SK-N-SH (cell line): Measurements from ENCODE around the gene MYH10. TPM values are rescaled to one million over a fixed set of nuclear protein-coding genes. Genes with fewer than 3 reads are reported as not detected.

ENCODE experiments used
- CTCF ChIA-PET: fragments of 300-600, 350-600 bp; formaldehyde crosslinking; extraction: SDS; loops from one replicate; lab custom pipeline; 2021; lab: Yijun Ruan, JAX
- POLR2A ChIA-PET: fragments of 350-600 bp; sonication (Branson Sonifier 250); formaldehyde crosslinking; extraction: SDS; loops from one replicate; lab custom pipeline; 2020; ENCODE audit warnings: antibody characterized with exemption, inconsistent platforms; lab: Yijun Ruan, JAX
- DNase-seq: peaks from one replicate; pipeline ENCODE4 v3.0.0; 2012
- H2AFZ ChIP-seq: fragments of 200-600 bp; sonication (generic); 2 replicates; pipeline ENCODE4 v1.8.1; 2016; ENCODE audit warnings: antibody characterized with exemption, mild to moderate bottlenecking, low read depth
- H3F3A ChIP-seq: fragments of 200-600 bp; sonication (generic); replicated peaks from 2 replicates; pipeline ENCODE3; 2016; ENCODE audit warnings: antibody characterized with exemption, mild to moderate bottlenecking; ENCODE audit not compliant: insufficient read depth
- H3K27ac ChIP-seq, 2 experiments: fragments of 200-500 bp in 1 of 2; fragments of 200-600 bp in 1 of 2; sonication (Bioruptor generic) in 1 of 2; sonication (generic), shearing (Covaris generic) in 1 of 2; 2 replicates each; pipeline versions ENCODE4 v1.5.1 to v1.6.1; 2014 to 2016; ENCODE audit warnings: low read depth in 2 of 2, inconsistent platforms in 1 of 2, low read length in 1 of 2, mild to moderate bottlenecking in 1 of 2, mixed read lengths in 1 of 2
- H3K27me3 ChIP-seq: fragments of 200-600 bp; sonication (generic), shearing (Covaris generic); 2 replicates; pipeline ENCODE4 v1.6.1; 2016; ENCODE audit warnings: mixed run types; ENCODE audit not compliant: insufficient read depth
- H3K36me3 ChIP-seq, 2 experiments: fragments of 200-500 bp in 1 of 2; fragments of 200-600 bp in 1 of 2; sonication (Bioruptor generic) in 1 of 2; sonication (generic) in 1 of 2; replicated peaks in 1 of 2; 2 replicates each; pipeline versions ENCODE3 to v1.5.1; 2014 to 2016; ENCODE audit warnings: low read length in 1 of 2, mild to moderate bottlenecking in 1 of 2; ENCODE audit not compliant: insufficient read depth in 2 of 2, control insufficient read depth in 1 of 2
- H3K4me1 ChIP-seq, 2 experiments: fragments of 200-500 bp in 1 of 2; fragments of 200-600 bp in 1 of 2; sonication (Bioruptor generic) in 1 of 2; sonication (generic), shearing (Covaris generic) in 1 of 2; 2 replicates each; pipeline versions ENCODE4 v1.5.1 to v1.6.1; 2014 to 2016; ENCODE audit warnings: low read depth in 1 of 2, low read length in 1 of 2, mixed run types in 1 of 2; ENCODE audit not compliant: insufficient read depth in 2 of 2, control insufficient read depth in 1 of 2
- H3K4me2 ChIP-seq: fragments of 200-600 bp; sonication (generic), shearing (Covaris generic); 2 replicates; pipeline ENCODE4 v1.6.1; 2017; ENCODE audit warnings: mixed run types
- H3K4me3 ChIP-seq, 2 experiments: fragments of 200-500 bp in 1 of 2; fragments of 200-600 bp in 1 of 2; sonication (Bioruptor generic) in 1 of 2; sonication (generic), shearing (Covaris generic) in 1 of 2; 2 replicates each; pipeline versions ENCODE4 v1.5.1 to v1.8.1; 2014 to 2016; ENCODE audit warnings: low read depth in 2 of 2, inconsistent platforms in 1 of 2, low read length in 1 of 2, mild to moderate bottlenecking in 1 of 2, mixed read lengths in 1 of 2, moderate library complexity in 1 of 2
- H3K79me2 ChIP-seq: fragments of 200-600 bp; sonication (generic); 2 replicates; pipeline ENCODE4 v1.8.1; 2017; ENCODE audit warnings: mild to moderate bottlenecking; ENCODE audit not compliant: insufficient read depth
- H3K9ac ChIP-seq: fragments of 200-600 bp; sonication (generic); 2 replicates; pipeline ENCODE4 v1.6.1; 2017; ENCODE audit warnings: mixed run types
- H3K9me2 ChIP-seq: fragments of 200-600 bp; sonication (generic); 2 replicates; pipeline ENCODE4 v1.6.1; 2017; ENCODE audit warnings: mixed run types
- H3K9me3 ChIP-seq: fragments of 200-600 bp; sonication (generic); 2 replicates; pipeline ENCODE4 v1.6.1; 2017; ENCODE audit warnings: mixed run types, mild to moderate bottlenecking, moderate library complexity
- H4K20me1 ChIP-seq: fragments of 200-600 bp; sonication (generic); 2 replicates; pipeline ENCODE4 v1.6.1; 2017; ENCODE audit warnings: mild to moderate bottlenecking, mixed run types; ENCODE audit not compliant: insufficient read depth
- EZH2phosphoT487 ChIP-seq: fragments of 200-600 bp; sonication (generic); IDR thresholded peaks from 2 replicates; pipeline ENCODE4 v1.6.1; 2017; ENCODE audit warnings: low read depth, mixed run types, mild to moderate bottlenecking, antibody characterized with exemption, moderate library complexity, borderline replicate concordance
- FOSL2 ChIP-seq: IDR thresholded peaks from 2 replicates; pipeline ENCODE4 v1.4.0; 2012; ENCODE audit warnings: low read depth, mild to moderate bottlenecking, moderate library complexity, borderline replicate concordance
- FOXJ3 ChIP-seq: sonication (generic); formaldehyde crosslinking; IDR thresholded peaks from 2 replicates; pipeline ENCODE4 v1.5.1; 2020; ENCODE audit warnings: mild to moderate bottlenecking, missing genetic modification reagents
- FOXM1 ChIP-seq: IDR thresholded peaks from 2 replicates; pipeline ENCODE4 v1.4.0; 2012; ENCODE audit warnings: low read depth, mild to moderate bottlenecking
- GABPA ChIP-seq: IDR thresholded peaks from 2 replicates; pipeline ENCODE4 v1.4.0; 2012; ENCODE audit warnings: low read depth, mild to moderate bottlenecking
- GATA2 ChIP-seq: sonication (generic); formaldehyde crosslinking; IDR thresholded peaks from 2 replicates; pipeline ENCODE4 v1.5.0; 2020; ENCODE audit warnings: mild to moderate bottlenecking, missing genetic modification reagents
- IRF3 ChIP-seq: fragments of 150-350 bp; IDR thresholded peaks from 2 replicates; pipeline ENCODE4 v1.6.1; 2016; ENCODE audit warnings: mild to moderate bottlenecking, low read depth, low read length
- JUND ChIP-seq: IDR thresholded peaks from 2 replicates; pipeline ENCODE4 v1.4.0; 2012
- MEF2A ChIP-seq: IDR thresholded peaks from 2 replicates; pipeline ENCODE4 v1.4.0; 2012; ENCODE audit warnings: low read depth, borderline replicate concordance
- MXI1 ChIP-seq: IDR thresholded peaks from 2 replicates; pipeline ENCODE4 v1.6.1; 2012; ENCODE audit warnings: mild to moderate bottlenecking, low read depth, low read length, improper control_type of control experiment
- NRF1 ChIP-seq: IDR thresholded peaks from 2 replicates; pipeline ENCODE4 v1.6.1; 2012; ENCODE audit warnings: low read depth, mild to moderate bottlenecking, low read length
- POLR2AphosphoS5 ChIP-seq: IDR thresholded peaks from 2 replicates; pipeline ENCODE4 v1.6.1; 2012; ENCODE audit warnings: low read depth, low read length
- RAD21 ChIP-seq: IDR thresholded peaks from 2 replicates; pipeline ENCODE4 v1.6.1; 2012; ENCODE audit warnings: mild to moderate bottlenecking, low read length
- RCOR1 ChIP-seq: fragments of 150-350 bp; IDR thresholded peaks from 2 replicates; pipeline ENCODE4 v1.6.1; 2017; ENCODE audit warnings: antibody characterized with exemption, low read length
- RFX5 ChIP-seq: IDR thresholded peaks from 2 replicates; pipeline ENCODE4 v1.6.1; 2012; ENCODE audit warnings: mild to moderate bottlenecking, improper control_type of control experiment, low read length
- RXRA ChIP-seq: IDR thresholded peaks from 2 replicates; pipeline ENCODE4 v1.4.0; 2012; ENCODE audit warnings: low read depth, mild to moderate bottlenecking, borderline replicate concordance
- SIN3A ChIP-seq: IDR thresholded peaks from 2 replicates; pipeline ENCODE4 v1.6.1; 2012; ENCODE audit warnings: low read depth, mild to moderate bottlenecking, low read length, moderate library complexity, borderline replicate concordance
- TAF1 ChIP-seq: IDR thresholded peaks from 2 replicates; pipeline ENCODE4 v1.6.1; 2012; ENCODE audit warnings: low read depth, mild to moderate bottlenecking, low read length, moderate library complexity, borderline replicate concordance
- TEAD4 ChIP-seq: IDR thresholded peaks from 2 replicates; pipeline ENCODE4 v1.4.0; 2012; ENCODE audit warnings: mild to moderate bottlenecking, borderline replicate concordance; ENCODE audit not compliant: insufficient read depth
- USF1 ChIP-seq: IDR thresholded peaks from 2 replicates; pipeline ENCODE4 v1.4.0; 2012; ENCODE audit warnings: low read depth, borderline replicate concordance
- WGBS: methylation state at CpG from one replicate; pipeline ENCODE4 v1.1.6; 2017; ENCODE audit warnings: low lambda C conversion rate; 5-methylcytosine and 5-hydroxymethylcytosine counted together
- polyA plus RNA-seq, 3 experiments: library from polyadenylated mRNA; depleted of rRNA; stranded (reverse); fragments of >200 nt; gene quantifications; 2 replicates each; pipeline ENCODE4 v1.2.3, GENCODE V29; 2012
- TF ChIP-seq, protein P1 (sequence below): fragments of 150-350 bp; IDR thresholded peaks from 2 replicates; pipeline ENCODE4 v1.6.1; 2017; ENCODE audit warnings: antibody characterized with exemption, low read length, low read depth, borderline replicate concordance
- TF ChIP-seq, protein P2 (sequence below): IDR thresholded peaks from 2 replicates; pipeline ENCODE4 v1.6.1; 2012; ENCODE audit warnings: mild to moderate bottlenecking, low read depth, low read length, moderate library complexity

Gene MYH10
- polyA plus RNA-seq, 1 of the 3 experiments (the other 2 are of a cell fraction), result 64.2 TPM

GRCh38 chr17:8492121-8492520, 138.4 kb downstream of the MYH10 start:
- Histone ChIP-seq H3K4me3 (no peak overlapping the region), H3K27ac (no peak overlapping the region; a peak in 1 of 4 replicates), H2AFZ (no peak overlapping the region), H3K4me1 (no peaks in the 10 kb centered on the region), H3F3A (peaks cover 18% of the 10 kb centered on the region), H3K9ac (no peak overlapping the region), H3K9me2 (no peaks in the 10 kb centered on the region), H3K36me3 (peaks cover 55 to 80% of the 10 kb centered on the region in 2 experiments), H3K27me3 (no peaks in the 10 kb centered on the region), H3K4me2 (no peak overlapping the region), H4K20me1 (no peaks in the 10 kb centered on the region), H3K79me2 (no peaks in the 10 kb centered on the region), H3K9me3 (no peaks in the 10 kb centered on the region)
- ChIA-PET POLR2A (no interaction called here), CTCF (interaction anchor here (1.2 kb wide), 1 partner anchor 254 kb away, joined by 3 read pairs; no protein-coding TSS in a partner anchor)
- no peak for DNase-seq
- 94% methylated on average over 16 of the region's 17 CpGs for WGBS
- TF ChIP-seq GABPA (no peak), NRF1 (no peak), FOXJ3 (CRISPR knock-in tag) (no peak), MXI1 (no peak), JUND (no peak), RAD21 (no peak), FOSL2 (no peak), GATA2 (no peak), RFX5 (no peak), EZH2phosphoT487 (no peak), SIN3A (no peak), MEF2A (no peak), USF1 (no peak), RXRA (no peak), RCOR1 (no peak)
- TF ChIP-seq, protein P1, sequence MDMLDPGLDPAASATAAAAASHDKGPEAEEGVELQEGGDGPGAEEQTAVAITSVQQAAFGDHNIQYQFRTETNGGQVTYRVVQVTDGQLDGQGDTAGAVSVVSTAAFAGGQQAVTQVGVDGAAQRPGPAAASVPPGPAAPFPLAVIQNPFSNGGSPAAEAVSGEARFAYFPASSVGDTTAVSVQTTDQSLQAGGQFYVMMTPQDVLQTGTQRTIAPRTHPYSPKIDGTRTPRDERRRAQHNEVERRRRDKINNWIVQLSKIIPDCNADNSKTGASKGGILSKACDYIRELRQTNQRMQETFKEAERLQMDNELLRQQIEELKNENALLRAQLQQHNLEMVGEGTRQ, result no peak

GRCh38 chr17:8490256-8491023, 140.1 kb downstream of the MYH10 start:
- Histone ChIP-seq H3K9me3 (no peaks in the 10 kb centered on the region), H3K36me3 (peaks cover 64 to 82% of the 10 kb centered on the region in 2 experiments)
- CTCF ChIA-PET, result interaction anchor here (0.6 kb wide), 1 partner anchor 67 kb away, joined by 3 read pairs; no protein-coding TSS in a partner anchor
- TF ChIP-seq TEAD4 (no peak), IRF3 (no peak), RFX5 (no peak), TAF1 (no peak), POLR2AphosphoS5 (no peak), FOXM1 (no peak), RCOR1 (no peak), NRF1 (no peak), MXI1 (no peak)
- TF ChIP-seq, protein P2, sequence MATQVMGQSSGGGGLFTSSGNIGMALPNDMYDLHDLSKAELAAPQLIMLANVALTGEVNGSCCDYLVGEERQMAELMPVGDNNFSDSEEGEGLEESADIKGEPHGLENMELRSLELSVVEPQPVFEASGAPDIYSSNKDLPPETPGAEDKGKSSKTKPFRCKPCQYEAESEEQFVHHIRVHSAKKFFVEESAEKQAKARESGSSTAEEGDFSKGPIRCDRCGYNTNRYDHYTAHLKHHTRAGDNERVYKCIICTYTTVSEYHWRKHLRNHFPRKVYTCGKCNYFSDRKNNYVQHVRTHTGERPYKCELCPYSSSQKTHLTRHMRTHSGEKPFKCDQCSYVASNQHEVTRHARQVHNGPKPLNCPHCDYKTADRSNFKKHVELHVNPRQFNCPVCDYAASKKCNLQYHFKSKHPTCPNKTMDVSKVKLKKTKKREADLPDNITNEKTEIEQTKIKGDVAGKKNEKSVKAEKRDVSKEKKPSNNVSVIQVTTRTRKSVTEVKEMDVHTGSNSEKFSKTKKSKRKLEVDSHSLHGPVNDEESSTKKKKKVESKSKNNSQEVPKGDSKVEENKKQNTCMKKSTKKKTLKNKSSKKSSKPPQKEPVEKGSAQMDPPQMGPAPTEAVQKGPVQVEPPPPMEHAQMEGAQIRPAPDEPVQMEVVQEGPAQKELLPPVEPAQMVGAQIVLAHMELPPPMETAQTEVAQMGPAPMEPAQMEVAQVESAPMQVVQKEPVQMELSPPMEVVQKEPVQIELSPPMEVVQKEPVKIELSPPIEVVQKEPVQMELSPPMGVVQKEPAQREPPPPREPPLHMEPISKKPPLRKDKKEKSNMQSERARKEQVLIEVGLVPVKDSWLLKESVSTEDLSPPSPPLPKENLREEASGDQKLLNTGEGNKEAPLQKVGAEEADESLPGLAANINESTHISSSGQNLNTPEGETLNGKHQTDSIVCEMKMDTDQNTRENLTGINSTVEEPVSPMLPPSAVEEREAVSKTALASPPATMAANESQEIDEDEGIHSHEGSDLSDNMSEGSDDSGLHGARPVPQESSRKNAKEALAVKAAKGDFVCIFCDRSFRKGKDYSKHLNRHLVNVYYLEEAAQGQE, result no peak

More at GRCh38 chr17:8490256-8491023, 140.1 kb downstream of the MYH10 start:
- POLR2A ChIA-PET, result no interaction called here
- H3K9me2 ChIP-seq, result no peaks in the 10 kb centered on the region
- no peaks in the 10 kb centered on the region for H3K4me1 ChIP-seq
- no peak for DNase-seq
- no peak overlapping the region for H3K4me2 ChIP-seq
- H2AFZ ChIP-seq, result no peak overlapping the region
- H3F3A ChIP-seq, result peaks cover 18% of the 10 kb centered on the region
- H3K4me3 ChIP-seq, result no peak overlapping the region
- H3K27me3 ChIP-seq, result no peaks in the 10 kb centered on the region
- H4K20me1 ChIP-seq, result no peaks in the 10 kb centered on the region
- WGBS, result 96% methylated on average over 17 of the region's 17 CpGs
- H3K79me2 ChIP-seq, result no peaks in the 10 kb centered on the region
- H3K27ac ChIP-seq, result no peak overlapping the region; a peak in 1 of 4 replicates
- H3K9ac ChIP-seq, result no peak overlapping the region
